HCT116 (cell line): Measurements from ENCODE around the gene ADRB1. TPM values are rescaled to one million over a fixed set of nuclear protein-coding genes. Genes with fewer than 3 reads are reported as not detected.

Experiments
- ATAC-seq: fragments of 200-7000 bp; cut with Tn5 transposase; 2 replicates; pipeline ENCODE4 v1.9.1; 2020; ENCODE audit warnings: mild to moderate bottlenecking, moderate library complexity
- BruUV-seq: library from RNA; stranded (reverse); fragments of 400-500 nt; replicated peaks from 2 replicates; lab custom pipeline; 2021; lab: Mats Ljungman, UMichigan
- CTCF ChIA-PET: fragments of 300-600 bp; sonication (Branson Sonifier 250); formaldehyde crosslinking; loops from one replicate; lab custom pipeline; 2021; ENCODE audit warnings: antibody characterized with exemption; lab: Charles Lee
- POLR2A ChIA-PET: fragments of 300-600, 350-600 bp; sonication (Branson Sonifier 250); formaldehyde crosslinking; loops from one replicate; lab custom pipeline; 2021; ENCODE audit warnings: antibody characterized with exemption; lab: Charles Lee
- RAD21 ChIA-PET, 2 experiments: fragments of 300-600 bp; sonication (Branson Sonifier 250); formaldehyde crosslinking; loops; one replicate each; lab custom pipeline; 2023; ENCODE audit warnings: low total read pairs in 2 of 2; ENCODE audit not compliant: uncharacterized antibody in 2 of 2, unreplicated experiment in 2 of 2, low non-redundant PET in 1 of 2; lab: Charles Lee
- DNase-seq: peaks from one replicate; pipeline ENCODE4 v3.0.0-alpha.2; 2010; ENCODE audit warnings: low read depth, low spot score
- H2AFZ ChIP-seq: fragments of 200-600 bp; shearing (Covaris generic), sonication (generic); 2 replicates; pipeline ENCODE4 v1.6.1; 2017; ENCODE audit warnings: low read depth, mixed run types, mixed read lengths, antibody characterized with exemption, low read length; ENCODE audit not compliant: poor library complexity, severe bottlenecking
- H3K27ac ChIP-seq: 2 replicates; pipeline ENCODE4 v1.5.1; 2012; ENCODE audit warnings: low read depth, low read length
- H3K27me3 ChIP-seq: fragments of 200-600 bp; sonication (generic); 2 replicates; pipeline ENCODE4 v1.6.1; 2016; ENCODE audit warnings: mixed run types, low read length, mixed read lengths; ENCODE audit not compliant: insufficient read depth
- H3K36me3 ChIP-seq, 2 experiments: fragments of 200-500 bp in 1 of 2; fragments of 200-600 bp in 1 of 2; sonication (Bioruptor generic) in 1 of 2; sonication (generic) in 1 of 2; 2 replicates each; pipeline versions ENCODE4 v1.5.1 to v1.6.1; 2014 to 2016; ENCODE audit warnings: low read length in 2 of 2, inconsistent platforms in 1 of 2, mixed read lengths in 1 of 2, mixed run types in 1 of 2; ENCODE audit not compliant: insufficient read depth in 2 of 2, control insufficient read depth in 1 of 2
- H3K4me1 ChIP-seq, 2 experiments: fragments of 200-600 bp in 1 of 2; sonication (generic) in 1 of 2; 2 replicates each; pipeline versions ENCODE4 v1.5.1 to v1.6.1; 2012 to 2017; ENCODE audit warnings: low read length in 2 of 2, inconsistent platforms in 1 of 2, mild to moderate bottlenecking in 1 of 2, mixed read lengths in 1 of 2, mixed run types in 1 of 2, moderate library complexity in 1 of 2; ENCODE audit not compliant: insufficient read depth in 2 of 2, control insufficient read depth in 1 of 2
- H3K4me2 ChIP-seq: fragments of 200-600 bp; sonication (generic); 2 replicates; pipeline ENCODE4 v1.6.1; 2017; ENCODE audit warnings: mixed run types, low read length, mixed read lengths
- H3K4me3 ChIP-seq, 2 experiments: fragments of 200-600 bp in 1 of 2; sonication (generic) in 1 of 2; replicated peaks in 1 of 2; 2 replicates each; pipeline ENCODE4 v1.5.1; 2011 to 2016; ENCODE audit warnings: low read length in 2 of 2, control low read depth in 1 of 2, low read depth in 1 of 2, mild to moderate bottlenecking in 1 of 2, mixed read lengths in 1 of 2, mixed run types in 1 of 2
- H3K79me2 ChIP-seq: fragments of 200-600 bp; sonication (generic); 2 replicates; pipeline ENCODE4 v1.6.1; 2017; ENCODE audit warnings: mild to moderate bottlenecking, mixed run types, low read length, moderate library complexity, mixed read lengths; ENCODE audit not compliant: insufficient read depth
- H3K9ac ChIP-seq: fragments of 200-600 bp; sonication (generic); 2 replicates; pipeline ENCODE4 v1.6.1; 2016; ENCODE audit warnings: low read length, mixed read lengths
- H3K9me2 ChIP-seq: fragments of 200-600 bp; sonication (generic), shearing (Covaris generic); 2 replicates; pipeline ENCODE4 v1.6.1; 2017; ENCODE audit warnings: mixed run types, mild to moderate bottlenecking, moderate library complexity; ENCODE audit not compliant: insufficient read depth
- H3K9me3 ChIP-seq, 2 experiments: fragments of 200-500 bp in 1 of 2; fragments of 200-600 bp in 1 of 2; sonication (Bioruptor generic) in 1 of 2; sonication (generic) in 1 of 2; 2 replicates each; pipeline ENCODE4 v1.6.1; 2014 to 2017; ENCODE audit warnings: low read length in 2 of 2, mixed read lengths in 2 of 2, inconsistent platforms in 1 of 2, low read depth in 1 of 2, mild to moderate bottlenecking in 1 of 2, mixed run types in 1 of 2, moderate library complexity in 1 of 2; ENCODE audit not compliant: control insufficient read depth in 1 of 2, insufficient read depth in 1 of 2
- H4K20me1 ChIP-seq: fragments of 200-600 bp; sonication (generic), shearing (Covaris generic); 2 replicates; pipeline ENCODE4 v1.6.1; 2017; ENCODE audit warnings: mixed run types, mild to moderate bottlenecking, moderate library complexity; ENCODE audit not compliant: insufficient read depth
- EGR1 ChIP-seq: IDR thresholded peaks from 2 replicates; pipeline ENCODE4 v1.6.1; 2012; ENCODE audit warnings: low read depth
- FOSL1 ChIP-seq: IDR thresholded peaks from 2 replicates; pipeline ENCODE4 v1.6.1; 2012; ENCODE audit warnings: low read depth
- JUND ChIP-seq: IDR thresholded peaks from 2 replicates; pipeline ENCODE4 v1.6.1; 2012
- POLR2A ChIP-seq: IDR thresholded peaks from 2 replicates; pipeline ENCODE4 v1.7.0; 2011; ENCODE audit warnings: borderline replicate concordance; ENCODE audit not compliant: insufficient read depth, insufficient read length; ENCODE audit errors: extremely low read depth
- RAD21 ChIP-seq: IDR thresholded peaks from 2 replicates; pipeline ENCODE4 v1.6.1; 2012; ENCODE audit warnings: low read depth, mild to moderate bottlenecking
- SIN3A ChIP-seq: IDR thresholded peaks from 2 replicates; pipeline ENCODE4 v1.6.1; 2012; ENCODE audit warnings: low read depth
- SP1 ChIP-seq: IDR thresholded peaks from 2 replicates; pipeline ENCODE4 v1.6.1; 2012; ENCODE audit warnings: low read depth
- intact Hi-C: fragments of 100-400 bp; cut with micrococcal nuclease; formaldehyde crosslinking; loops from 2 replicates; pipeline ENCODE4 v1.10.0; 2022
- total RNA-seq: library from RNA; stranded (reverse); gene quantifications from one replicate; pipeline ENCODE4 v1.2.1, GENCODE V29; 2021; ENCODE audit not compliant: unreplicated experiment
- TF ChIP-seq, protein P1 (sequence below), 3 experiments: fragments of 200-600 bp in 1 of 3; sonication (generic) in 1 of 3; IDR thresholded peaks in 2 of 3; conservative IDR thresholded peaks in 1 of 3; 2 replicates each; pipeline ENCODE4 v1.5.1; 2012 to 2017; ENCODE audit warnings: low read depth in 2 of 3, low read length in 2 of 3, antibody characterized with exemption in 1 of 3, borderline replicate concordance in 1 of 3, control low read depth in 1 of 3, mild to moderate bottlenecking in 1 of 3, mixed read lengths in 1 of 3, mixed run types in 1 of 3, moderate library complexity in 1 of 3; ENCODE audit not compliant: insufficient read depth in 1 of 3
- TF ChIP-seq, protein P2 (sequence below): IDR thresholded peaks from 2 replicates; pipeline ENCODE4 v1.6.1; 2012

Gene ADRB1
- total RNA-seq, 1 experiment from 2014 or later = 0.89 TPM

DNA sequence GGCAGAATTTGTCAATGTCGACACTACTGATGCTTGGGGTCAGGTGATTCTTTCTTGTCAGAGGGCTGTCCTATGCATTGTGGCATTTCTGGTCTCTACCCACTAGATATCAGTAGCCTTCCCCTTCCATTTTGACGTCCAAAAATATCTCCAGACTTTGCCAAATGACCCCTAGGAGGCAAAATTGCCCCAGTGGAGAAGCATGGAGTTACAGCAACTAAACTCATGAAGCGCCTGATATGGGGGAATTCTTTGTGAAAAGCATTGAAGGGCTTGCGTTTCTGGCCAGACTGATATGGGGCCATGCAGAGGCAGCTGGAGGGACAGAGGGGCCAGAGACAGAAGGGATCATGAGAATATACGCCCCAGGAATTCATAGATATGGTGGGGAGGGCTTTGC, 43.6 kb downstream of the ADRB1 start:
- Histone ChIP-seq H2AFZ (peak overlapping the region; percentile 59), H3K4me2 (no peak overlapping the region), H4K20me1 (no peaks in the 10 kb centered on the region), H3K9me3 (no peaks in the 10 kb centered on the region), H3K27ac (no peak overlapping the region), H3K4me1 (no peaks in the 10 kb centered on the region), H3K27me3 (no peaks in the 10 kb centered on the region), H3K9ac (no peak overlapping the region), H3K36me3 (no peaks in the 10 kb centered on the region), H3K4me3 (no peak overlapping the region), H3K9me2 (no peaks in the 10 kb centered on the region), H3K79me2 (no peaks in the 10 kb centered on the region)
- CTCF ChIA-PET = interaction anchor here (0.7 to 1.4 kb wide), 6 partner anchors 9 to 299 kb away, joined by 3 to 4 read pairs (median 3); no protein-coding TSS in a partner anchor
- RAD21 ChIA-PET = no interaction called here
- intact Hi-C loops = no loop called here
- no TSS peak for BruUV-seq
- POLR2A ChIA-PET = no interaction called here
- peak; percentile 76 for ATAC-seq
- TF ChIP-seq SIN3A (no peak), EGR1 (no peak), SP1 (no peak), FOSL1 (no peak), POLR2A (no peak)
- TF ChIP-seq, protein P1, sequence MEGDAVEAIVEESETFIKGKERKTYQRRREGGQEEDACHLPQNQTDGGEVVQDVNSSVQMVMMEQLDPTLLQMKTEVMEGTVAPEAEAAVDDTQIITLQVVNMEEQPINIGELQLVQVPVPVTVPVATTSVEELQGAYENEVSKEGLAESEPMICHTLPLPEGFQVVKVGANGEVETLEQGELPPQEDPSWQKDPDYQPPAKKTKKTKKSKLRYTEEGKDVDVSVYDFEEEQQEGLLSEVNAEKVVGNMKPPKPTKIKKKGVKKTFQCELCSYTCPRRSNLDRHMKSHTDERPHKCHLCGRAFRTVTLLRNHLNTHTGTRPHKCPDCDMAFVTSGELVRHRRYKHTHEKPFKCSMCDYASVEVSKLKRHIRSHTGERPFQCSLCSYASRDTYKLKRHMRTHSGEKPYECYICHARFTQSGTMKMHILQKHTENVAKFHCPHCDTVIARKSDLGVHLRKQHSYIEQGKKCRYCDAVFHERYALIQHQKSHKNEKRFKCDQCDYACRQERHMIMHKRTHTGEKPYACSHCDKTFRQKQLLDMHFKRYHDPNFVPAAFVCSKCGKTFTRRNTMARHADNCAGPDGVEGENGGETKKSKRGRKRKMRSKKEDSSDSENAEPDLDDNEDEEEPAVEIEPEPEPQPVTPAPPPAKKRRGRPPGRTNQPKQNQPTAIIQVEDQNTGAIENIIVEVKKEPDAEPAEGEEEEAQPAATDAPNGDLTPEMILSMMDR (IDR thresholded peaks at IDR 0.05 in 2 of 3, conservative IDR thresholded peaks at IDR 0.05 in 1 of 3; ENCODE audit: borderline replicate concordance in 1 of 3, insufficient read depth in 1 of 3, low read depth in 2 of 3, low read length in 2 of 3) = peak; percentile 18 to 59 (median 59); a peak in 5 of 6 replicates
- TF ChIP-seq, protein P2, sequence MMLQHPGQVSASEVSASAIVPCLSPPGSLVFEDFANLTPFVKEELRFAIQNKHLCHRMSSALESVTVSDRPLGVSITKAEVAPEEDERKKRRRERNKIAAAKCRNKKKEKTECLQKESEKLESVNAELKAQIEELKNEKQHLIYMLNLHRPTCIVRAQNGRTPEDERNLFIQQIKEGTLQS = no peak
- TF ChIP-seq, all 23 proteins: peak for 1
- no peak for DNase-seq

DNA sequence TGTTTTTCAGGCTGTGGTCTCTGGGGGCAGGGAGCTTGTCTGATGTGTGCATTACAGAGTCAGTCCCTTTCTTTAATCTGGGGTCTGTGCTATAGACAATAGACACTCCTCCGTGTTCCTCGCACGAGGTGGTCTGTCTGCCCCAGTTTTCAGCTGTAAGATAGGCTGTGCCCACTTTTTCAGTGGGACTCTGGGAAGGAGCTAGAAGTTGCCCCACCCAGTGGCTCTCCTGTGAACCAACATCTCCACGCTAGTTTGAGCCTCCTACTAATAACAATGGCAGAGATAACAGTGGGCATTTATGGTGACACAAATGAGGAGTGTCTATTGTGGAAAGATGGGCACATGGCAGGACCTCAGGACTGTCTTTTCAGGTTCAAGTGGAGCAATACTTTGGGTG, 44.0 kb downstream of the ADRB1 start:
- POLR2A ChIA-PET = no interaction called here
- intact Hi-C loops = no loop called here
- no TSS peak for BruUV-seq
- H2AFZ ChIP-seq = peak overlapping the region; percentile 59
- RAD21 ChIA-PET = no interaction called here
- no peaks in the 10 kb centered on the region for H3K9me3 ChIP-seq
- no peak overlapping the region for H3K9ac ChIP-seq
- H3K4me3 ChIP-seq = no peak overlapping the region
- CTCF ChIA-PET = interaction anchor here (0.7 to 1.4 kb wide), 7 partner anchors 9 to 383 kb away, joined by 3 to 4 read pairs (median 3); no protein-coding TSS in a partner anchor
- H3K4me2 ChIP-seq = no peak overlapping the region
- no peaks in the 10 kb centered on the region for H3K27me3 ChIP-seq
- DNase-seq (no peak), ATAC-seq (peak; percentile 56)
- H3K4me1 ChIP-seq = no peaks in the 10 kb centered on the region
- H4K20me1 ChIP-seq = no peaks in the 10 kb centered on the region
- H3K27ac ChIP-seq = no peak overlapping the region
- H3K9me2 ChIP-seq = no peaks in the 10 kb centered on the region
- H3K79me2 ChIP-seq = no peaks in the 10 kb centered on the region
- TF ChIP-seq JUND (no peak), RAD21 (peak; percentile 49)
- TF ChIP-seq, protein P1 (IDR thresholded peaks at IDR 0.05 in 2 of 3, conservative IDR thresholded peaks at IDR 0.05 in 1 of 3; ENCODE audit: borderline replicate concordance in 1 of 3, insufficient read depth in 1 of 3, low read depth in 2 of 3, low read length in 2 of 3) = peak in 1 of 3 experiments; percentile 30; a peak in 1 of 6 replicates
- no peaks in the 10 kb centered on the region for H3K36me3 ChIP-seq
